GM12891 (cell line): ENCODE data around the gene SLC22A4.

Experiments used
- POLR2A ChIP-seq: IDR thresholded peaks from 2 replicates; pipeline ENCODE4 v1.6.1; 2011; ENCODE audit warnings: low read depth, low read length, control low read depth
- POLR2AphosphoS5 ChIP-seq: IDR thresholded peaks from 2 replicates; pipeline ENCODE4 v1.6.1; 2011; ENCODE audit warnings: low read depth, low read length, control low read depth
- SPI1 ChIP-seq: IDR thresholded peaks from 2 replicates; pipeline ENCODE4 v1.6.1; 2011; ENCODE audit warnings: low read depth, low read length, control low read depth
- TAF1 ChIP-seq: IDR thresholded peaks from 2 replicates; pipeline ENCODE4 v1.6.1; 2011; ENCODE audit warnings: low read depth, low read length, control low read depth

- TF ChIP-seq POLR2A, result no peak
- no peak for TF ChIP-seq TAF1
- no peak for TF ChIP-seq POLR2AphosphoS5
- TF ChIP-seq SPI1, result no peak
Measured at GRCh38 chr5:132264546-132265335, 29.5 kb upstream of the SLC22A4 start.
